Activated CD8-positive, alpha-beta T cell treated with anti-CD3 and anti-CD28 coated beads for 36 hours (primary cell): ENCODE results near the gene FLRT3. TPM values are rescaled to one million over a fixed set of nuclear protein-coding genes. Genes with fewer than 3 reads are reported as not detected.

ENCODE experiments used
- ATAC-seq: fragments of 200-7000 bp; cut with Tn5 transposase; one replicate; pipeline ENCODE4 v1.10.0; 2021; ENCODE audit warnings: mild to moderate bottlenecking, moderate library complexity
- CTCF ChIA-PET: fragments of 350-600 bp; sonication (Branson Sonifier 250); formaldehyde crosslinking; loops from one replicate; lab custom pipeline; 2021; ENCODE audit warnings: antibody characterized with exemption; lab: Charles Lee
- POLR2A ChIA-PET: fragments of 350-600 bp; sonication (Branson Sonifier 250); formaldehyde crosslinking; loops from one replicate; lab custom pipeline; 2021; ENCODE audit warnings: antibody characterized with exemption; lab: Charles Lee
- DNase-seq: peaks from one replicate; pipeline ENCODE4 v3.0.0-alpha.2; 2020
- H3K27ac Mint-ChIP-seq: one replicate; pipeline ENCODE4 v1.8.0; 2021; ENCODE audit warnings: mild to moderate bottlenecking, mixed read lengths
- H3K27me3 Mint-ChIP-seq: one replicate; pipeline ENCODE4 v1.8.0; 2021; ENCODE audit warnings: mixed read lengths
- H3K36me3 Mint-ChIP-seq: one replicate; pipeline ENCODE4 v1.8.0; 2021; ENCODE audit warnings: low read depth, mixed read lengths
- H3K4me1 Mint-ChIP-seq: one replicate; pipeline ENCODE4 v1.8.0; 2021; ENCODE audit warnings: low read depth, mixed read lengths
- H3K4me3 Mint-ChIP-seq: one replicate; pipeline ENCODE4 v1.8.0; 2021; ENCODE audit warnings: mild to moderate bottlenecking, moderate library complexity, mixed read lengths
- H3K9me3 Mint-ChIP-seq: one replicate; pipeline ENCODE4 v1.8.0; 2021; ENCODE audit warnings: mixed read lengths
- intact Hi-C: fragments of 100-400 bp; cut with micrococcal nuclease; formaldehyde crosslinking; loops from one replicate; pipeline ENCODE4 v1.10.0; 2022
- total RNA-seq, 2 experiments: library from RNA; stranded (reverse); gene quantifications; one replicate each; pipeline ENCODE4 v1.2.3, GENCODE V29; 2021
- TF ChIP-seq, protein P1 (sequence below): fragments of 200-600 bp; IDR thresholded peaks from one replicate; pipeline ENCODE4 v1.8.0; 2022; ENCODE audit warnings: antibody characterized with exemption, mild to moderate bottlenecking

FLRT3 gene
- total RNA-seq, 2 experiments from 2014 or later: not detected

DNA sequence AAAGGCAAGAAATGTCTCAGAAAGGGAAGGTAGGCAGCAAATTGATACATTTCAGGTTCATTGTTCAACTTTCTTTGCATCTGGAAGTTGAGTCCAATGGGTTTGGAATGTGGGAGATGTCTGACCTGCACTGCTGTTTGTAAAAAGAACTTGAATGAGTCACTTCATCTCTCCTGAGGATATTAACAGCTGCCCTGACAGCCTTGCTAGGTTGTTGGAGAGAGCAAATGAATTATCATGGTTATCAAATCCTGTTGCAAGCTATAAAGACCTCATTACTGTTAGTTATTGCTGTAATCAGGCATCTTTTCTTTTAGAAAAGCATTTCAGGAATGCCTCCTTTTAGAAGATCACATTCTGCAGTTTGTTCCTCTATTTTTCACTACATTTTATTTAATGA lies 23.0 kb upstream of the FLRT3 start:
- Mint-ChIP-seq H3K9me3 (peaks cover 2% of the 10 kb centered on the region), H3K27me3 (no peaks in the 10 kb centered on the region), H3K4me1 (no peaks in the 10 kb centered on the region), H3K4me3 (no peak overlapping the region), H3K36me3 (no peaks in the 10 kb centered on the region), H3K27ac (no peak overlapping the region)
- DNase-seq (no peak), ATAC-seq (no peak)
- CTCF ChIA-PET: no interaction called here
- intact Hi-C loops: no loop called here
- TF ChIP-seq, protein P1, sequence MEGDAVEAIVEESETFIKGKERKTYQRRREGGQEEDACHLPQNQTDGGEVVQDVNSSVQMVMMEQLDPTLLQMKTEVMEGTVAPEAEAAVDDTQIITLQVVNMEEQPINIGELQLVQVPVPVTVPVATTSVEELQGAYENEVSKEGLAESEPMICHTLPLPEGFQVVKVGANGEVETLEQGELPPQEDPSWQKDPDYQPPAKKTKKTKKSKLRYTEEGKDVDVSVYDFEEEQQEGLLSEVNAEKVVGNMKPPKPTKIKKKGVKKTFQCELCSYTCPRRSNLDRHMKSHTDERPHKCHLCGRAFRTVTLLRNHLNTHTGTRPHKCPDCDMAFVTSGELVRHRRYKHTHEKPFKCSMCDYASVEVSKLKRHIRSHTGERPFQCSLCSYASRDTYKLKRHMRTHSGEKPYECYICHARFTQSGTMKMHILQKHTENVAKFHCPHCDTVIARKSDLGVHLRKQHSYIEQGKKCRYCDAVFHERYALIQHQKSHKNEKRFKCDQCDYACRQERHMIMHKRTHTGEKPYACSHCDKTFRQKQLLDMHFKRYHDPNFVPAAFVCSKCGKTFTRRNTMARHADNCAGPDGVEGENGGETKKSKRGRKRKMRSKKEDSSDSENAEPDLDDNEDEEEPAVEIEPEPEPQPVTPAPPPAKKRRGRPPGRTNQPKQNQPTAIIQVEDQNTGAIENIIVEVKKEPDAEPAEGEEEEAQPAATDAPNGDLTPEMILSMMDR: no peak
- POLR2A ChIA-PET: no interaction called here

DNA sequence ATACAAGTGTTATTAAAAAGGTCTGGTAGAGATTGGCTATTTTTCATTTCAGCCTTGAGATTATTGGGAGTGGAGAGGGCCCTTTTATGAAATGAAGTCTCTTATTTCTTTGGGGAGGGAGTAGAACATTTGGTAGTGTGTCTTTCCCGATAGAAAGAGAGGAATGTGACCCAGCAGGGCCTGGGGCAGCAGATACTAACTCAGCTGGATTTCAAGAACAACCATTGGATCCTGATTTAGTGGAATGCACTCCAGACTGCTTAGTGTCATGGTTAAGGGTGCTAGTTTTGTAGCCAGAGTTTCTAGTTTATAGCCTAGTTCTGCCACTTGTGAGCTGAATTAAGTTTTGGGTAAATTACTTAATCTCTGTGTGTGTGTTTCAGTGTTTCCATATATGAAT lies 18.4 kb upstream of the FLRT3 start:
- H3K4me1 Mint-ChIP-seq: no peaks in the 10 kb centered on the region
- ChIA-PET CTCF (no interaction called here), POLR2A (no interaction called here)
- peaks cover 4% of the 10 kb centered on the region for H3K9me3 Mint-ChIP-seq
- ATAC-seq (no peak), DNase-seq (no peak)
- TF ChIP-seq, protein P1: no peak
- no peaks in the 10 kb centered on the region for H3K27me3 Mint-ChIP-seq
- no peaks in the 10 kb centered on the region for H3K36me3 Mint-ChIP-seq
- no peak overlapping the region for H3K27ac Mint-ChIP-seq
- no peak overlapping the region for H3K4me3 Mint-ChIP-seq
- intact Hi-C loops: loop anchor here (2.0 kb wide), 1 partner anchor 19 kb away; the partner anchor contains the start of gene FLRT3

DNA sequence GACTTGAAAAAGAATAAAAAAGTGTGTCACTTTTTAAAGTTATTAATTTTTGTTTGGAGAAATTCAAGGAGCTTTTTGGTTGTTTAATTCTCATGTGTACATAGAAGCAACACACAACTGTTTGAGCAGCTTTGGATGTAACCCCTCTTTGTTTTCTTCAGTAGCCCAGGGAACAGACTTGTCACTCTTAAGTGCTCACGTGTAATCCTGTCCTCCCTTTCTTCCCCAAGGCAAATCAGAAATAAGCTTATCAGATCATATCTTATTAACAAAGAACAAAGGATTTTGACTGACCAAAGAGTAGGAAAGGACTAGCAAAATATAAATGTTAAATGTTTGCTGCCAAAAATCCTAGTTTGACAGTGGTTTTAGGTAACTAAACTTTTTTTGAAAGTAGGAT lies 7.3 kb upstream of the FLRT3 start:
- H3K9me3 Mint-ChIP-seq: peaks cover 2% of the 10 kb centered on the region
- H3K4me3 Mint-ChIP-seq: no peak overlapping the region
- no peaks in the 10 kb centered on the region for H3K36me3 Mint-ChIP-seq
- DNase-seq (no peak), ATAC-seq (no peak)
- H3K27ac Mint-ChIP-seq: no peak overlapping the region
- intact Hi-C loops: no loop called here
- ChIA-PET POLR2A (no interaction called here), CTCF (no interaction called here)
- H3K4me1 Mint-ChIP-seq: no peaks in the 10 kb centered on the region
- TF ChIP-seq, protein P1: no peak
- no peaks in the 10 kb centered on the region for H3K27me3 Mint-ChIP-seq

DNA sequence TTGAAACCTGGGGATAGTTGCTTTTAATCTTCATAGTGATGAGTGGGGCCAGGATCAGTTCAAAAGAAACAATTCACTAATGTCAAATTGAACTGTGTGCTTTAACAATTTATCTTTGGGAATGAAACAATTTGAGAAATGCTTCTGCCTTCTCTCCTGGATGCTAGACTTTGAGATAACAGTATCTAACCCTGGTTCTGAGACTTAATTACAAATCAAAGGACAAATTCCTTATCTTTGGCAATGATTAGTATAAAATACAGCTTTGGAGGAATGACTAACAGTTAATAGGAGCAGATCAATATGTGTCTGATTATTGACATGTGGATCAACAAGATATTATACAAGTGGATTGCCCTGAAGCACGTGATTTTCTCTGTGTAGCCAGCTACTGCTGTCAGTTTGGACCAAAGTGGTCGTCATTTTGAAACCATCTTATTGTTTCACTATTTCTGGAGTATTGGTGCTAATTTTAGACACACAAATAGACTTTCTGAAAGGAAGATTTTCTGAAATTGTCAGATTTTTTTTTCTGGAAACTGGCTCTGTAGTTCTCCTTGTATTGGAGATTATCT lies 6.2 kb upstream of the FLRT3 start:
- TF ChIP-seq, protein P1: no peak
- Mint-ChIP-seq H3K9me3 (peaks cover 2% of the 10 kb centered on the region), H3K27me3 (no peaks in the 10 kb centered on the region), H3K27ac (no peak overlapping the region), H3K4me3 (no peak overlapping the region), H3K4me1 (no peaks in the 10 kb centered on the region), H3K36me3 (no peaks in the 10 kb centered on the region)
- intact Hi-C loops: no loop called here
- POLR2A ChIA-PET: no interaction called here
- DNase-seq: no peak
- ATAC-seq: no peak
- CTCF ChIA-PET: no interaction called here

DNA sequence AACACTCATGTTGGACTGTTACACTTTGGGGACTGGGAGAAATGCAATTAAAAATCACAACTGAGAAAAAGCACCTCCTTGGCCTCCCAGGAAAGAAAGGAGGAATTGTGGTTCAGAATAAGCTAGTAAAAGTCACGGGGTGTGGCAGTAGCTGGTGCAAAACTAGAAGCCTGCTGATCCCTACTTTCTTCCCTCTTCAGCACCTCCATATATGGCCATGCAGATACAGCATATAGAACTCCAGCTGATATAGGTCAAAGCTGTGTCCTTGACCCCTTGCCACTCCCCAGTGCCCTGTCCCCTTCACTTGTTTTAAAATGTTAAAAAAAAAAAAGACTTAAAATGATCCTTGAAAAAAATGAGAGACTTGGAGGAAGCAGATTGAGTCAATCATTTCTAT lies 5.5 kb upstream of the FLRT3 start:
- Mint-ChIP-seq H3K4me3 (no peak overlapping the region), H3K27me3 (no peaks in the 10 kb centered on the region), H3K9me3 (peaks cover 2% of the 10 kb centered on the region), H3K36me3 (no peaks in the 10 kb centered on the region), H3K4me1 (no peaks in the 10 kb centered on the region), H3K27ac (no peak overlapping the region)
- ChIA-PET POLR2A (no interaction called here), CTCF (no interaction called here)
- DNase-seq: no peak
- no peak for ATAC-seq
- TF ChIP-seq, protein P1: no peak
- intact Hi-C loops: no loop called here
